ENCODE data around the gene RALGDS.
"Not testable (repeated sequence)": the region's sequence is repeated elsewhere in the genome, so short reads cannot be mapped to it uniquely, and the experiment has no call there.

The RALGDS gene

DNA sequence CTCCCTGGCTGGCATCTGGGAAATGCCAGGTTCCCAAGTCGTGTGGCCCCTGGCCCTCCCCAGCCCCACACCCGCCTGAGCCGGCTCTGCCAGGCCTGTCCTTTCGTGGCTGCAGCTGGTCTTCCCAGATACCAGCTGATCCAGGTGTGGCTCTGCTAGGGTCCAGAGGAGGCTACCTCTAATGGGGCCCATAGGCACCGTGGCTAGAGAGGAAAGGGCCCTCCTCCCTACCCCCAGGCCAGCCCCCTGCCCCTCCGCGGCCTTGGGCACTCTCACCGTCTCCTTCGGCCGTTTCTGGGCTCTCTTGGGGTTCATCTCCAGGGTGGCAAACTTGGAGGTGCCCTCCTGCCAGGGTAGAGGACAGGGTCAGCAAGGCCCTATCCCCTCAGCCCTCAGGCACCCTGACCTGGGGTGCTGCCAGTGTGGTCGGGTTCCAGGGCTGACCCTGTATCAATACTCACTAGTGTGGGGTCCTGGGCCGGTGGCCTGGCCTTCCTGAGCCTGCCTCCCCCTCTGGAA lies 17.0 kb downstream of the RALGDS start:
- peak; percentile 15 for DNase-seq

DNA sequence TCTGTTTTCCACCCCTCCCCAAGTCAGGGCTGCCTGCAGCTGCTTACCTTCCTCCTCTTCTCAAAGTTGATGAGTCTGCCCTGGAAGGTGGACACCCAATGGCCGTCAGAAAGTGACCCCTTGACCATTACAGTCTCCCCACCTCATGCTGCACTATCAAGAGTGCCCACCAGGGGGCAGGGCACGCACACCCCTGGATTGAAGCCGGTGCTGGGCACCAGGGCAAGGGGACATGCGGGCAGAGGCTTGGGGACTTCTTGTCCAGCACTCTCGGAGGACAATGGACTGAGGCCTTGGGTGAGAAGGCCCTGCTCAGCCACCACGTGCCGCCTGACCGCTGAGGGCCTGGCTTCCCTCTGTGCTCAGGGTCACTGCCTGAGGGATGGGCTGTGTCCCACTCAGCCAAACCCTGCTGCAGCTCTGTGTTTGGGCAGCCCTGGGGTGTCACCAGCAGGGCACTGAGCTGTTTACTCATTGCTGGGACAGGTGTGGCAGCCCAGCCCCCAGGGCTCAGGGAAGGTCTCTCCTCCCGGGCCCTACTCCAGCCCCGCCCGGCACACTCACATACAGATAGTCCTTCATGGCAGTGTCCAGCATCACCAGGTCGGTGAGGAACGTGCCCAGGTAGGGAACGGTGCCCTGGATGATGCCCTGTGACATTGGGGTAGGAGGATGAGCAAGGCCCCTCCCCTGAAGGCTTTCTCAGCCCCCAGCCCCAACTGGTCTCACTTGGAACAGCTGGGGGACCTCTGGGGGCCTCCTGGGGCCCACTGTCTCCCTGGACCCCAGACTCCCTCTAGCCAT lies 17.7 kb downstream of the RALGDS start:
- peak; percentile 46 for DNase-seq

GRCh38 chr9:133102190-133103021 lies 18.6 kb downstream of the RALGDS start:
- no peak for DNase-seq

DNA sequence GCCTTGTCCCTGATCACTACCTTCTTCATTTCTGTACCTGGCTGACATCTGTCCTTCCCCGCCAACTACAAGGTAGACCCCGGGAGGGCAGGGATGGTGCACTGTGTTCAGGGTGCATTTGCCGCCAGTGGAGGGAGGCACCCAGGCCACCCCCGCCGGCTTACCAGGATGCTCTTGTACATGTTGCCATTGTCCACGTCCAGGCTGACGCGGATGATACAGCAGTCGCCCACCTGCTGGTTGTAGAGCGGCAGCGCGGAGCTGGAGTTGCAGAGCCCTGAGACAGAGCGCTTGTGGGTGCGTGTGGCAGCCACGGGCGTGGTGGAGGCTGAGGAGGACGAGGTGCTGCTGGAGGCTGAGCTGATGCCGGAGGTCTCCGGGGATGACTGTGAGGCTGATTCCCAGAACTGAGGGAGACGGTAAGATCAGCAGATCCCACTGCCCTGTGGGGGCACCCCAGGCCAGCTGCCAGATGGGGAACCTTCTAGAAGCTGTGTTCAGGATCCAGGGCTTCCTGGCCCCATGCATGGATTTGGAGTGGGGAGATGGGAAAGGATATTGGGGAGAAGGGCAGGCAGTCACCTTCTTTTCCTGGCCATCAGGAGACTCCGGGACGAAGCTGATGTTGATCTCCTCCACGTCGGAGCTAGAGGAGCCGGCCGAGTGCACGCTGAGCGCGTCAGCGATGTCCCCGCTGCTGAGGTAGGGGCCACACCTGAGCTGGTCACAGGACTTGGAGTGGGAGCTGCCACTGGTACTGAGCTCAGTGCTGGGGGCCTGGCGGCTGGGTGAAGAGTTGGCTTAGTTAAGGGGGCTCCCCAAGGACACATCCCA lies 19.5 kb downstream of the RALGDS start:
- no peak for DNase-seq

DNA sequence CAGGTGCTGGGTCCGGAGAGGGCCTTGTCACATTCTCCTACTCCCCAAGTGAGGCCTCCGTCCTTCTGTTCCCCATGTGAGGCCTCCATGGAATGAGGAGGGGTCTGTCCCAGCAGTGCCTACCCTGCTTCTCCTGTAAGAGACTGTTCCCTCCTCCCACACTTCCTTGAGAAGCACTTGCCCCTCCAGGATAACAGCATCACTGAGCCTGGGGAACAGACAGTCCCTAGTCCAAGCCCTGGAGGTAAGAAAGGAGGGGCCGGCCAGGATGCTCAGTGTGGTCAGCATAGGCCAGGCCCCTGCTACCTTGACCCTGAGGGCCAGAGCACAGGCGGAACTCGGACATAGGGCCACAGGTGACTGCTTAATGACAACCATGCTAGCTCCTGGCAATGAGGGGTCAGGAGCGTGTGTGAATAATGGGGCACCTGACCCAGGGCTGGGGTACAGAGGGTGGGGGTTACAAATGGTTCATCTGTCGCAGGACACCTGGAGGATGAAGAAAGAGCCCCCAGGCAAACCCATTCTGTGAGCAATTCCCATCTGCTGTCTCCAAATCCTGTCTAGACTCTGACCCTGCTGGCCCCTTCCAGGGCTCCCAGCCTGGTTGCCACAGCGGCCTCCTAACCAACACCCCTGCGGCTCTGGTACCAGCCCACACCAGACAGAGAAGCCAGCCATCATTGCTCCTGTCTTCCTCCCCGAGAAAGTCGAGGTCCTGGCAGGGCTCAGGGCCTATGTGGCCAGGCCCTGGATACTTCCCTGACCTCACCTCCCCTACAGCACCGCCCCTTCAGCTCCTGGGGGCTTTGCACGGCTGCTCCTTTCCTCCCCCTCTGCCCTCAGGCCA lies 20.3 kb downstream of the RALGDS start:
- DNase-seq: no peak

- no peak for DNase-seq
Measured at GRCh38 chr9:133099726-133100505, 21.1 kb downstream of the RALGDS start.

DNA sequence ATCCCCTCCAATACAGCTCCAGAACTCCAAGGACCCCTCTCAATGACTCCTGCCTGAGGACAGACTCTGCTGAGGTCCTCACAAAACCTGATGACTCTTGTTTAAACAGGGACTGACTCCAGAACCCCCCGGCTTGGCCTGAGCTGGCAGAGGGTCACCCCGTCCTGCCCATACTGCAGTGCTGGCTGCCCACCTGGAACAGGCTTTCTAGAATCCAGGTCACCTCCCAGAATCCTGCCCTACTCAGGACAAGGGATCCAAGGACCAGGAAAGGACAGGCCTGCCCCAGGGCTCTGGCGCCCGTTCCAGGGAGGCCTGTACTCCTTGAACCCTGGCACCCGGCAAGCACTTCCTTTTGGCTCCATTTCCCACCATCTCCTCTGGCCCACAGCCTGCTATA lies 22.2 kb downstream of the RALGDS start:
- no peak for DNase-seq

- no peak for DNase-seq
Measured at GRCh38 chr9:133098104-133098754, 22.8 kb downstream of the RALGDS start.

DNA sequence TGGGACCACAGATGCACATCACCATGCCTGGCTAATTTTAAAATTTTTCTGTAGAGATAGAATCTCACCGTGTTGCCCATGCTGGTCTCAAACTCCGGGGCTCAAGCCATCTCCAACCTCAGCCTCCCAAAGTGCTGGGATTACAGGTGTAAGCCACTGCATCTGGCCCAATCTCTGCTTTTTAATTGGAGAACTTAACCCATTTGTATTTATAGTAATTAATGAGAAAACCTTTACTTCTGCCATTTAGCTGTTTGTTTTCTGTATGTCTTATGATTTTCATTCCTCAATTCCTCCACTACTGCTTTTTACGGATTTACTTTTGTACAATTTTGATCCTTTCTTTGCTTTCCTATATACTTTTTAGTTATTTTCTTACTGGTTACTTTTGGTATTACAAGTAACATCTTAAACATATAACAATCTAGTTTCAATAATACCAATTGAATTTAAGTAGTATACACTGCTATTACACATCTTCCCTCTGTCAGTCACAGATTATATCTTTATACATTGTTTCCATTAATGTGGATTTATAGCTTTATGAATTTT lies 26.1 kb downstream of the RALGDS start:
- DNase-seq: no peak

DNA sequence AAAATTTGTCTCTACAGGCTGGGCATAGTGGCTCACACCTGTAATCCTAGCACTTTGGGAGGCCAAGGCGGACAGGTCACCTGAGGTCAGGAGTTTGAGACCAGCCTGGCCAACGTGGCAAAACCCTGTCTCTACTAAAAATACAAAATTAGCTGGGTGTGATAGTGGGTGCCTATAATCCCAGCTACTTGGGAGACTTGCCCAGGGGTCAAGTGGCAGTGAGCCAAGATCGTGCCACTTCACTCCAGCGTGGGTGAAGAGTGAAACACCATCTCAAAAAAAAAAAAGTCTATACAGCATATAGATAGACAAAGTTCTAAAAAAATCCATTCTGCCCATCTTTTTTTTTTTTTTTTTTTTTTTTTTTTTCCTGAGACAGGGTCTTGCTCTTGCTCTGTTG lies 26.7 kb downstream of the RALGDS start:
- not testable (repeated sequence) for DNase-seq

GRCh38 chr9:133090752-133091385 lies 30.2 kb downstream of the RALGDS start:
- DNase-seq: no peak

GRCh38 chr9:133090187-133090586 lies 30.9 kb downstream of the RALGDS start:
- DNase-seq: no peak

- DNase-seq: no peak
Measured at GRCh38 chr9:133089271-133089671, 31.8 kb downstream of the RALGDS start.

DNA sequence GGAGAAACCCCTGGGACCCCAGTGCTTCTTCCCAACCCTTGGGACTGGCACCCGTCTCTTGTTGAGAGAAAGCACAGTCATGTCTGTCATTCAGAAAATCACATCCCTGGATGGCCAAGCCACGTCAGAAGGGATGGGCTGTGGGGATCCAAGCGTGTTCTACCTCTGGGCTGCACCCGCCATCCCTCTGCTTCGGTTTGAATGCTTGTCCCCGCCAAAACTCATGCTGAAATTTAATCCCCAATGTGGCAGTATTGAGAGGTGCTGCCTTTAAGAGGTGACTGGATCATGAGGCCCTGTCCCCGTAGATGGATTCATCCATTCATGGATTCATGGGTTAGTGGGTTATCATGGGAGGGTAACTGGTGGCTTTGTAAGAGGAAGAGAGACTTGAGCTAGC lies 32.3 kb downstream of the RALGDS start:
- no peak for DNase-seq

DNA sequence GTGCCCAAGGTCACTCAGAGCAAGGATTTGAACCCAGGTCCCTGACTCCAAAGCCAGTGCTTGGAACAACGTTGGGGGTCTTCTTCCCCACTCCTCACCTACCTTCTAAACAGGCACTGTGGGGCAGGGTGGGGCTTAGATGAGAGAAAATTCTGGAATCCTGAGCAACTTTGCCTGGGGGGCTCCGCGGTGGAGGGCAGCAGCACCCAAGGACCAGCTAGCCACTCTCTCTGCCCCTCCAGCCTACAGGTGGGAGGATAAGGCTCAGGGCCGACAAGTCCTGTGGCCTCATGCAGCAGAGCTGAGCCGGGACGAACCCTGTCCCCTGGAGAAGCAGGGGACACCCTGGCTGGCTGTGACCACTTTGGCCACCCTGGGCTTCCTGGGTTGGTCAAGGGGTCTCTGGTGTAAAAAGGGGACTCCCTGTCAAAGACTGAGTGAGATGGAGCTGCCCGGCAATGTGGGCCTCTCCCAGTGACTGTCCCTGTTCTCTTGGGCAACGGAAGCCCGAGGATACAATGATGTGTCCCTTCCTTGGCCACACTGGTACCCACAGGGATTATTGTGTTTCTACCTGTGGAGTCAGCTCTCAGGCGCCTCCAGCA lies 32.8 kb downstream of the RALGDS start:
- no peak for DNase-seq

GRCh38 chr9:133087429-133088145 lies 33.5 kb downstream of the RALGDS start:
- DNase-seq: no peak

DNA sequence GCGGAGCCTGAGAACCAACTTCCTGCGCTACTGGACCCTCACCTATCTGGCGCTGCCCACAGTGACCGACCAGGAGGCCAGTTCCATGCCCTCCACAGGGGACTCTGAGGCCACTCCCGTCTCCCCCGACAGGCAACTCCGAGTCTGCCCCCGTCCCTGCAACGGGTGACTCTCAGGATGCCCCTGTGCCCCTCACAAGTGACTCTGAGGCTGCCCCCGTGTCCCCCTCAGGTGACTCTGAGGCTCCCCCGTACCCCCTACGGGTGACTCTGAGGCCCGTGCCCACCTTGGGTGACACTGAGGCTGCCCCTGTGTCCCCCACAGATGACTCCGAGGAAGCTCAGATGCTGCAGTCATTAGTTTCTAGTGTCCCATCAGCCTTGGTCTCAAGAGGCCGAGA lies 34.1 kb downstream of the RALGDS start:
- DNase-seq: no peak

DNA sequence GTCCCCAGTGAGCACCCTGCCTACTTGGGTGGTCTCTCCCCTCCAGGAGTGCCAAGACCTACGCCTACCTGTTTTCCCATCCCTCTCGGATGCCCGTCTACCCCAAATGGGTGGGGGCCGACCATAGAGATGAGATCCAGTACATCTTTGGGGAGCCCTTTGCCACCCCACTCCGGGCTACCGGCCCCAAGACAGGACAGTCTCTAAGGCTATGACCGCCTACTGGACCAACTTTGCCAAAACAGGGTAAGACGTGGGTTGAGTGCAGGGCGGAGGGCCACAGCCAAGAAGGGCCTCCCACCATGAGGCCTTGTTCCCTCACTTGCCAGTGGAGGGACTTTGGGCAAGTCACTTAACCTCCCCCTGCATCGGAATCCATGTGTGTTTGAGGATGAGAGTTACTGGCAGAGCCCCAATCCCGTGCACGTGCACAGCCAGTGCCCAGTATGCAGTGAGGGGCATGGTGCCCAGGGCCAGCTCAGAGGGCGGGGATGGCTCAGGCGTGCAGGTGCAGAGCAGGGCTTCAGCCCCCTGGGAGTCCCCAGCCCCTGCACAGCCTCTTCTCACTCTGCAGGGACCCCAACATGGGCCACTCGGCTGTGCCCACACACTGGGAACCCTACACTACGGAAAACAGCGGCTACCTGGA lies 34.7 kb downstream of the RALGDS start:
- DNase-seq: not testable (repeated sequence)
